Hepatocyte (in vitro differentiated cells): ENCODE results near the gene ERG. TPM values are rescaled to one million over a fixed set of nuclear protein-coding genes. Genes with fewer than 3 reads are reported as not detected.

Experiments
- DNase-seq: peaks from one replicate; pipeline ENCODE4 v3.0.0-alpha.2; 2016; ENCODE audit warnings: low spot score
- H2AFZ ChIP-seq: fragments of 200-600 bp; sonication (generic); 2 replicates; pipeline ENCODE4 v1.6.0; 2016; ENCODE audit warnings: antibody characterized with exemption, mild to moderate bottlenecking
- H3K27ac ChIP-seq: fragments of 200-600 bp; sonication (generic); 2 replicates; pipeline ENCODE4 v1.5.1; 2016; ENCODE audit warnings: mild to moderate bottlenecking
- H3K27me3 ChIP-seq: fragments of 200-600 bp; sonication (generic); 2 replicates; pipeline ENCODE4 v1.6.1; 2016
- H3K36me3 ChIP-seq: fragments of 200-600 bp; sonication (generic); replicated peaks from 2 replicates; pipeline ENCODE4 v1.5.1; 2016; ENCODE audit warnings: low read depth; ENCODE audit not compliant: insufficient read depth
- H3K4me1 ChIP-seq: fragments of 200-600 bp; sonication (generic); 2 replicates; pipeline ENCODE4 v1.5.1; 2016; ENCODE audit warnings: mild to moderate bottlenecking, moderate library complexity; ENCODE audit not compliant: insufficient read depth
- H3K4me2 ChIP-seq: fragments of 200-600 bp; sonication (generic); 2 replicates; pipeline ENCODE4 v1.6.0; 2016
- H3K4me3 ChIP-seq: fragments of 200-600 bp; sonication (generic); 2 replicates; pipeline ENCODE4 v1.5.1; 2016; ENCODE audit warnings: mild to moderate bottlenecking
- H3K79me2 ChIP-seq: fragments of 200-600 bp; sonication (generic); 2 replicates; pipeline ENCODE4 v1.6.0; 2017; ENCODE audit warnings: mild to moderate bottlenecking
- H3K9me2 ChIP-seq: fragments of 200-600 bp; sonication (generic); replicated peaks from 2 replicates; pipeline ENCODE4 v1.6.0; 2017; ENCODE audit warnings: mild to moderate bottlenecking; ENCODE audit not compliant: insufficient read depth
- H3K9me3 ChIP-seq: fragments of 200-600 bp; sonication (generic); 2 replicates; pipeline ENCODE4 v1.5.1; 2016; ENCODE audit warnings: low read depth, mild to moderate bottlenecking
- H4K20me1 ChIP-seq: fragments of 200-600 bp; sonication (generic); 2 replicates; pipeline ENCODE4 v1.6.0; 2016; ENCODE audit warnings: mild to moderate bottlenecking; ENCODE audit not compliant: insufficient read depth, poor library complexity, severe bottlenecking
- EZH2 ChIP-seq: fragments of 200-600 bp; sonication (generic); IDR thresholded peaks from 2 replicates; pipeline ENCODE4 v1.6.1; 2016; ENCODE audit warnings: antibody characterized with exemption, mild to moderate bottlenecking, borderline replicate concordance
- EZH2phosphoT487 ChIP-seq: fragments of 200-600 bp; sonication (generic); IDR thresholded peaks from one replicate; pipeline ENCODE4 v1.6.1; 2018; ENCODE audit warnings: antibody characterized with exemption, mild to moderate bottlenecking, low read depth, moderate library complexity; ENCODE audit not compliant: unreplicated experiment, severe bottlenecking
- WGBS: methylation state at CpG from one replicate; pipeline ENCODE4 v1.1.6; 2016; ENCODE audit warnings: low lambda C conversion rate; ENCODE audit errors: missing lambda C conversion rate; 5-methylcytosine and 5-hydroxymethylcytosine counted together
- polyA plus RNA-seq: library from polyadenylated mRNA; unstranded; fragments of >200 nt; fragmentation: Nextera tagmentation; extraction: Ambion mirVana; gene quantifications from 2 replicates; pipeline ENCODE4 v1.2.1, GENCODE V29; 2016
- total RNA-seq: library from RNA; depleted of rRNA; stranded (reverse); fragments of >200 nt; gene quantifications from 2 replicates; pipeline ENCODE4 v1.2.3, GENCODE V29; 2014
- TF ChIP-seq, protein P1 (sequence below): fragments of 200-600 bp; sonication (generic); IDR thresholded peaks from 2 replicates; pipeline ENCODE4 v1.5.1; 2016; ENCODE audit warnings: antibody characterized with exemption, mild to moderate bottlenecking; ENCODE audit not compliant: poor library complexity

Gene ERG
- total and polyA plus RNA-seq, 2 experiments from 2014 or later, result 2.5 to 5.1 TPM

DNA sequence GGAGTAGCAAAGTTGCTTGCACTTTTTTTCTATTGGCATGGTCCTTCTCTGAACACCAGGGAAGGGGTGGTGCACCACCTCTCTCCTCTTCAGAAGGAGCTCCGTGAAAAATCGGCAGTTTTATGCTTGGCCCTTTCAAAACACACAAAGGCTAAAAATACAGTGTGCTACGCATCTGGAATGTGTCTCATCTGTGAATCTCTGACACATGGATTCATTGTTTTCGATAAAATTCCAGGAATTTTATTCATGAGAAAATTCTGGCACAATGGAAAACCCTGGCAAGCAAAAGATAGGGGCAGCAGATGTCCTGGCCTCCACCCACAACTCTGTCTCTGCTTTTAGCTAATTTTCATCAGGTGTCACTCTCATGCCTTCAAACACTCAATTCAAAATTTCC is 42.9 kb downstream of the ERG start:
- H4K20me1 ChIP-seq, result no peaks in the 10 kb centered on the region
- H3K4me1 ChIP-seq, result no peaks in the 10 kb centered on the region

GRCh38 chr21:38454702-38455101 is 43.6 kb downstream of the ERG start:
- no peak for DNase-seq

More for the DNA sequence above, 42.9 kb downstream of the ERG start:
- Histone ChIP-seq H3K9me2 (no peaks in the 10 kb centered on the region), H3K9me3 (no peaks in the 10 kb centered on the region), H3K4me3 (no peak overlapping the region), H3K36me3 (no peaks in the 10 kb centered on the region), H3K27ac (no peak overlapping the region), H3K79me2 (no peaks in the 10 kb centered on the region), H3K4me2 (no peak overlapping the region), H2AFZ (no peak overlapping the region), H3K27me3 (no peaks in the 10 kb centered on the region)
- no peak for DNase-seq
- TF ChIP-seq EZH2phosphoT487 (no peak), EZH2 (no peak)
- TF ChIP-seq, protein P1, sequence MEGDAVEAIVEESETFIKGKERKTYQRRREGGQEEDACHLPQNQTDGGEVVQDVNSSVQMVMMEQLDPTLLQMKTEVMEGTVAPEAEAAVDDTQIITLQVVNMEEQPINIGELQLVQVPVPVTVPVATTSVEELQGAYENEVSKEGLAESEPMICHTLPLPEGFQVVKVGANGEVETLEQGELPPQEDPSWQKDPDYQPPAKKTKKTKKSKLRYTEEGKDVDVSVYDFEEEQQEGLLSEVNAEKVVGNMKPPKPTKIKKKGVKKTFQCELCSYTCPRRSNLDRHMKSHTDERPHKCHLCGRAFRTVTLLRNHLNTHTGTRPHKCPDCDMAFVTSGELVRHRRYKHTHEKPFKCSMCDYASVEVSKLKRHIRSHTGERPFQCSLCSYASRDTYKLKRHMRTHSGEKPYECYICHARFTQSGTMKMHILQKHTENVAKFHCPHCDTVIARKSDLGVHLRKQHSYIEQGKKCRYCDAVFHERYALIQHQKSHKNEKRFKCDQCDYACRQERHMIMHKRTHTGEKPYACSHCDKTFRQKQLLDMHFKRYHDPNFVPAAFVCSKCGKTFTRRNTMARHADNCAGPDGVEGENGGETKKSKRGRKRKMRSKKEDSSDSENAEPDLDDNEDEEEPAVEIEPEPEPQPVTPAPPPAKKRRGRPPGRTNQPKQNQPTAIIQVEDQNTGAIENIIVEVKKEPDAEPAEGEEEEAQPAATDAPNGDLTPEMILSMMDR, result no peak
- WGBS, result 95% methylated on average over 4 of the region's 4 CpGs

DNA sequence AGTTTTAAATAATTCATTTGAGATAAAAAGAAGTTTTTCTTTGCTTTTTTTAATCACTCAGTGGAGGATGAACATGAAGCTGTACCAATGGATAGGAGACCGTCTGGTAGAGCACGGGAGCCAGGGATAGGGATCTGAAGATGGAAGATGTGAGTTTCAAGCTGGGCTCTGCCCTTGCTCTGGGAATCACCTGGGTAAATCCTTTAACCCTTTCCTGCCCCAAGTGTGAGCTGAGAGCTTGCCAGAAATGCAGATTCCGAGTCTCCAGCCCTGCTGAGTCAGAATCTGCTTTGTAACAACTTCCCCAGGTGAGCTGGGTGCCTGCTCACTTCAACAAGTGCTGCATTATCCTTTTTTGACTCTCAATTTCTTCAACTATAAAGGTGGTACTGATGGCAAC is 44.1 kb downstream of the ERG start:
- no peak overlapping the region for H3K27ac ChIP-seq
- no peak for DNase-seq
- no peak for TF ChIP-seq EZH2phosphoT487
- TF ChIP-seq, protein P1, result no peak
- no peaks in the 10 kb centered on the region for H4K20me1 ChIP-seq
- H3K27me3 ChIP-seq, result no peaks in the 10 kb centered on the region
- no peak overlapping the region for H2AFZ ChIP-seq
- 40% methylated on average over 3 of the region's 3 CpGs for WGBS
- H3K4me2 ChIP-seq, result no peak overlapping the region
- H3K4me3 ChIP-seq, result no peak overlapping the region
- no peaks in the 10 kb centered on the region for H3K9me2 ChIP-seq
- H3K9me3 ChIP-seq, result no peaks in the 10 kb centered on the region
- no peaks in the 10 kb centered on the region for H3K36me3 ChIP-seq
- H3K4me1 ChIP-seq, result no peaks in the 10 kb centered on the region
- no peaks in the 10 kb centered on the region for H3K79me2 ChIP-seq

More at GRCh38 chr21:38454702-38455101, 43.6 kb downstream of the ERG start:
- no peaks in the 10 kb centered on the region for H4K20me1 ChIP-seq
- no peaks in the 10 kb centered on the region for H3K4me1 ChIP-seq
- H3K9me2 ChIP-seq, result no peaks in the 10 kb centered on the region
- no peak overlapping the region for H3K4me3 ChIP-seq
- no peaks in the 10 kb centered on the region for H3K9me3 ChIP-seq
- no peak overlapping the region for H3K4me2 ChIP-seq
- no peaks in the 10 kb centered on the region for H3K27me3 ChIP-seq
- no peak overlapping the region for H2AFZ ChIP-seq
- WGBS, result 92% methylated on average over 2 of the region's 2 CpGs
- H3K27ac ChIP-seq, result no peak overlapping the region
- no peaks in the 10 kb centered on the region for H3K36me3 ChIP-seq
- TF ChIP-seq, protein P1, result no peak
- TF ChIP-seq EZH2 (no peak), EZH2phosphoT487 (no peak)
- H3K79me2 ChIP-seq, result no peaks in the 10 kb centered on the region
